GM10248 (cell line): Measurements from ENCODE around the gene DPYD.

ENCODE experiments used
- CTCF ChIA-PET: fragments of 300-600 bp; sonication (Branson Sonifier 250); formaldehyde crosslinking; extraction: SDS; loops from one replicate; lab custom pipeline; 2021; ENCODE audit warnings: antibody characterized with exemption; lab: Yijun Ruan, JAX
- POLR2A ChIA-PET: fragments of 350-650 bp; sonication (Branson Sonifier 250); formaldehyde crosslinking; extraction: SDS; loops from one replicate; lab custom pipeline; 2020; ENCODE audit warnings: antibody characterized with exemption; lab: Yijun Ruan, JAX
- DNase-seq: peaks from one replicate; pipeline ENCODE4 v3.0.0; 2012; ENCODE audit errors: extremely low spot score
- TF ChIP-seq, protein P1 (sequence below): IDR thresholded peaks from 2 replicates; pipeline ENCODE4 v1.5.1; 2012; ENCODE audit warnings: mild to moderate bottlenecking, low read depth; ENCODE audit errors: extremely low read depth, missing control alignments, control extremely low read depth

DPYD gene

DNA sequence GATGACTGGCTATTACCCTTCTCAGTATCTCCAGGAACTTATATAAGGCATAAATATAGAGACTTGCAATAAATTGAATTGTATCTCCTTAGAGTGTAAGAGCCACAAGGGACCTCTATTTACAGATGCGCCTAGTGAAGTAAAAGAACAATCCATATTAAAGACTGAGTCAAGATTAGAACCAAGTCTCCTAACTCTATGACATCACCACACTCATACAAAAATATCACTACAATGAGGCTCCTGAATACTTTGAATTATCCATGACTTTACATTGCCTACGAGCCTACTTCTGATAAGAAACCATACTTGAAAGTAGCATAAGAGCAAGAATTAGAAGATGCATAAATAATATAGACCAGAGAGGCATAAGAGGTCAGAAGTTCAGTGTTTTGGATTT is 18.8 kb downstream of the DPYD start:
- POLR2A ChIA-PET: no interaction called here
- CTCF ChIA-PET: interaction anchor here (1.5 kb wide), 1 partner anchor 16 kb away, joined by 3 read pairs; no protein-coding TSS in a partner anchor
- DNase-seq: no peak
- TF ChIP-seq, protein P1, sequence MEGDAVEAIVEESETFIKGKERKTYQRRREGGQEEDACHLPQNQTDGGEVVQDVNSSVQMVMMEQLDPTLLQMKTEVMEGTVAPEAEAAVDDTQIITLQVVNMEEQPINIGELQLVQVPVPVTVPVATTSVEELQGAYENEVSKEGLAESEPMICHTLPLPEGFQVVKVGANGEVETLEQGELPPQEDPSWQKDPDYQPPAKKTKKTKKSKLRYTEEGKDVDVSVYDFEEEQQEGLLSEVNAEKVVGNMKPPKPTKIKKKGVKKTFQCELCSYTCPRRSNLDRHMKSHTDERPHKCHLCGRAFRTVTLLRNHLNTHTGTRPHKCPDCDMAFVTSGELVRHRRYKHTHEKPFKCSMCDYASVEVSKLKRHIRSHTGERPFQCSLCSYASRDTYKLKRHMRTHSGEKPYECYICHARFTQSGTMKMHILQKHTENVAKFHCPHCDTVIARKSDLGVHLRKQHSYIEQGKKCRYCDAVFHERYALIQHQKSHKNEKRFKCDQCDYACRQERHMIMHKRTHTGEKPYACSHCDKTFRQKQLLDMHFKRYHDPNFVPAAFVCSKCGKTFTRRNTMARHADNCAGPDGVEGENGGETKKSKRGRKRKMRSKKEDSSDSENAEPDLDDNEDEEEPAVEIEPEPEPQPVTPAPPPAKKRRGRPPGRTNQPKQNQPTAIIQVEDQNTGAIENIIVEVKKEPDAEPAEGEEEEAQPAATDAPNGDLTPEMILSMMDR: no peak

GRCh38 chr1:97901017-97901658 is 19.7 kb downstream of the DPYD start:
- TF ChIP-seq, protein P1: no peak
- DNase-seq: no peak
- CTCF ChIA-PET: interaction anchor here (1.2 kb wide), 1 partner anchor 43 kb away, joined by 3 read pairs; no protein-coding TSS in a partner anchor
- POLR2A ChIA-PET: no interaction called here

DNA sequence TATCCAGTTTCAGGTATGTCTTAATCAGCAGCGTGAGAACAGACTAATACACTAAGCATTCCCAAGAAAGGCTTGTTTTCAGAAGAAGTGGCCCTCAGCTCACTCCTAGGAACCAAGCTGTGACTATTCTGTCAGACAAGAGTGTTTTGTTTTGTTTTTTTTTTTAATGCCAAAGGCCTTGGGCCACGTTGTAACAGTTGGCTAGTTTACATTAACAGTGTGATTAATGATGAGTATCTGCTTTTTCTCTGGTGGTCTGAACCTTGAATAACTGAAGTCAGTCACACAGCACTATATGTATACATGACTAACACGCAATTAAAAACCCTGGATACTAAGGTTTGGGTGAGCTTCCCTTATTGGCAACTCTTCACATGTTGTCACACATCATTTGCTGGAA is 21.9 kb downstream of the DPYD start:
- ChIA-PET POLR2A (no interaction called here), CTCF (interaction anchor here (1.8 kb wide), 1 partner anchor 10 kb away, joined by 10 read pairs; no protein-coding TSS in a partner anchor)
- TF ChIP-seq, protein P1: no peak
- DNase-seq: no peak

DNA sequence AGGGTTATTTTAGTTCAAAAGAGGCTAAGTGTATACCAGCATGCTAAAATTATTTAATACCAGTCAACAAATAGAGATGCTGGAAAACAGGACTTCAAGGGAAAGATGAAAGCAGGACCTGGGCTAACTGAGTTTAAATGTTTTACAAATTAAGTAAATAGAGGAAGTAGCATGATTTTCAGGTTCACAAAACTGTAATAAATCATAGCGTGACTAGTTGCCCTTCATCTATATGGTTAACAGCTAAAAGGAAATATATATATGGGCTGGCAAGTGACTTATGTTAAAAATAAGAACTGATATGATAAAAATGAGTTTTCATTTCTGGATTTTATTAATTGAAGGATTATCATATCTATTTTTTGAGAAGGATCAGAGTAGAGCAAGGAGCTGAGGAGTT is 25.6 kb downstream of the DPYD start:
- ChIA-PET POLR2A (no interaction called here), CTCF (interaction anchor here (0.9 to 1.8 kb wide), 2 partner anchors 9 to 24 kb away, joined by 4 to 6 read pairs; no protein-coding TSS in a partner anchor)
- TF ChIP-seq, protein P1: no peak
- DNase-seq: no peak

- ChIA-PET CTCF (no interaction called here), POLR2A (no interaction called here)
- no peak for DNase-seq
- TF ChIP-seq, protein P1: no peak
Measured at GRCh38 chr1:97893844-97894243, 27.0 kb downstream of the DPYD start.

- DNase-seq: no peak
- TF ChIP-seq, protein P1: no peak
- ChIA-PET POLR2A (no interaction called here), CTCF (interaction anchor here (0.9 to 2.3 kb wide), 3 partner anchors 10 to 16 kb away, joined by 3 to 6 read pairs (median 3); no protein-coding TSS in a partner anchor)
Measured at GRCh38 chr1:97886199-97886598, 34.6 kb downstream of the DPYD start.
